Measurements from ENCODE around the gene DNAJC3.

GRCh38 chr13:95833719-95834118 is 156.8 kb downstream of the DNAJC3 start:
- TF ChIP-seq ZNF609 (CRISPR knock-in tag; IDR thresholded peaks at IDR 0.05; ENCODE audit: borderline replicate concordance) = no peak
- TF ChIP-seq ZKSCAN8 (CRISPR knock-in tag; IDR thresholded peaks at IDR 0.05) = no peak
- TF ChIP-seq POLR2AphosphoS5 (IDR thresholded peaks at IDR 0.05; ENCODE audit: control insufficient read depth, insufficient read depth, low read depth, low read length) = no peak
- TF ChIP-seq YBX1 (IDR thresholded peaks at IDR 0.05) = no peak
- no peak for TF ChIP-seq ETS2 (tag; IDR thresholded peaks at IDR 0.05; ENCODE audit: borderline replicate concordance, poor library complexity, severe bottlenecking)
- TF ChIP-seq CTCF (IDR thresholded peaks at IDR 0.05 in 2 of 3, conservative IDR thresholded peaks at IDR 0.05 in 1 of 3; ENCODE audit: insufficient read depth in 2 of 3, low read depth in 1 of 3, low read length in 3 of 3) = no peak

Measured in K562 (cell line).